Ammon's horn (tissue), 1 donor: Measurements from ENCODE around the gene SMARCAD1.
A peak's percentile ranks its signal among the peaks of the same experiment; 100 is the strongest.

ENCODE experiments used
- DNase-seq: peaks from one replicate; pipeline ENCODE4 v3.0.0-alpha.2; 2016; ENCODE audit warnings: low spot score

Gene SMARCAD1, protein sequence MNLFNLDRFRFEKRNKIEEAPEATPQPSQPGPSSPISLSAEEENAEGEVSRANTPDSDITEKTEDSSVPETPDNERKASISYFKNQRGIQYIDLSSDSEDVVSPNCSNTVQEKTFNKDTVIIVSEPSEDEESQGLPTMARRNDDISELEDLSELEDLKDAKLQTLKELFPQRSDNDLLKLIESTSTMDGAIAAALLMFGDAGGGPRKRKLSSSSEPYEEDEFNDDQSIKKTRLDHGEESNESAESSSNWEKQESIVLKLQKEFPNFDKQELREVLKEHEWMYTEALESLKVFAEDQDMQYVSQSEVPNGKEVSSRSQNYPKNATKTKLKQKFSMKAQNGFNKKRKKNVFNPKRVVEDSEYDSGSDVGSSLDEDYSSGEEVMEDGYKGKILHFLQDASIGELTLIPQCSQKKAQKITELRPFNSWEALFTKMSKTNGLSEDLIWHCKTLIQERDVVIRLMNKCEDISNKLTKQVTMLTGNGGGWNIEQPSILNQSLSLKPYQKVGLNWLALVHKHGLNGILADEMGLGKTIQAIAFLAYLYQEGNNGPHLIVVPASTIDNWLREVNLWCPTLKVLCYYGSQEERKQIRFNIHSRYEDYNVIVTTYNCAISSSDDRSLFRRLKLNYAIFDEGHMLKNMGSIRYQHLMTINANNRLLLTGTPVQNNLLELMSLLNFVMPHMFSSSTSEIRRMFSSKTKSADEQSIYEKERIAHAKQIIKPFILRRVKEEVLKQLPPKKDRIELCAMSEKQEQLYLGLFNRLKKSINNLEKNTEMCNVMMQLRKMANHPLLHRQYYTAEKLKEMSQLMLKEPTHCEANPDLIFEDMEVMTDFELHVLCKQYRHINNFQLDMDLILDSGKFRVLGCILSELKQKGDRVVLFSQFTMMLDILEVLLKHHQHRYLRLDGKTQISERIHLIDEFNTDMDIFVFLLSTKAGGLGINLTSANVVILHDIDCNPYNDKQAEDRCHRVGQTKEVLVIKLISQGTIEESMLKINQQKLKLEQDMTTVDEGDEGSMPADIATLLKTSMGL

DNA sequence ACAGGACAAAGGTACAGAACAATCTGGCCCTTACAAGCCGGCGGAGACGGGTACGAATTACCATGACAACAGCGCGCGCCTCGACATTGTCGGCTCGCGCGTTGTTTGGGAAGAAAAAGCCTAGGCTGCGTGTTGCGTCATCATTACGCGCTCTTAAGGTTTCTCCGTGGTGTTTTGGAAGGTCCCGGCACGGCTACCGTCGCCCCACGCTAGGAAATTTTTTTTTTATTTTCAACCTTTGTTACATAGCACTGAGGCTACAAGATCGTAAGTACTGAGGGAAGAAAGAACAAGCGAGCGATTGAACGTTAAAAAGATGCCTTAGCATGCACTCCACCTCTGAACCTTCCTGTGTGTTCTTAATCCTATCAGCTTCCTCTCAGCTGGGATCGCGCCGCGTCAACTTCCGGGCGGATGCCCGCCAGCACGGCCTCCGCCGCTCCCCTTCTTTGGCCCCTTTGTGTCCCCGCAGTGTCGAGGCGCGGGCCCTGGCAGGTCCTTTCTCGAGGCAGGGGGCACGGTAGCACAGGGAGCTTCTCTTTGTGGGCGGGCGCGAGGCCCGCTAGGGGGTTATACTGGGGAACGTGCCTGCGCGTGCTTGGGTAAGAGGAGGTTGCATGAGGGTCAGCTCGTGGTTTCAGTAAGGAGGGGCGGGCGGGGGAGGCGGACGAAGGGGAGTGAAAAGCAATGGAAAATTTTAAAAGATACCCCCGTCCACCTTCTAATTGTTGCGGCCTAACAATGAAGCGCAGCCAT is at the start of gene SMARCAD1:
Gene SMARCAD1, plus strand, starts transcription at position 397 of the 756 bp plus-strand sequence. CDS start 530 bp downstream, outside the sequence.
- peak; percentile 95 for DNase-seq

GRCh38 chr4:94158883-94159282 is 48.8 kb upstream of the SMARCAD1 start:
- no peak for DNase-seq

DNA sequence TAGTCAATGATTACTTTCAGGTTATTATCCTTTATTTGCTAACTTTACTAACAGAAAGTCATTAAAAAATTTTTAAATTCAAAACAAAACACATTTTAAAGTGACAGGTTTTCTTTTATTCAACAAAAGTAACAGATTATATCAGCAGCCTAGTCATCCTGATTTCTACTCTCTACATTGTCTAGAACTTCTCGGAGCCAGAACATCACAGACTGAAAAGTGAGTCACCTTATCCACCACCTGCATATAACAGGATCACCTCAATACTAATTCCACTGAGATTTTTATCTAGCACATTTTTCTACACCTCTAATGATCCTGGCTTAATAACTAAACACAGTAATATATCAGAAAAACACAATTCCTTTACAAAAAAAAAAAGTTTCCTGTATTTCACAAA is 47.9 kb upstream of the SMARCAD1 start:
- no peak for DNase-seq

- DNase-seq: no peak
These were observed 46.9 kb upstream of the SMARCAD1 start for GRCh38 chr4:94160774-94161173.

DNA sequence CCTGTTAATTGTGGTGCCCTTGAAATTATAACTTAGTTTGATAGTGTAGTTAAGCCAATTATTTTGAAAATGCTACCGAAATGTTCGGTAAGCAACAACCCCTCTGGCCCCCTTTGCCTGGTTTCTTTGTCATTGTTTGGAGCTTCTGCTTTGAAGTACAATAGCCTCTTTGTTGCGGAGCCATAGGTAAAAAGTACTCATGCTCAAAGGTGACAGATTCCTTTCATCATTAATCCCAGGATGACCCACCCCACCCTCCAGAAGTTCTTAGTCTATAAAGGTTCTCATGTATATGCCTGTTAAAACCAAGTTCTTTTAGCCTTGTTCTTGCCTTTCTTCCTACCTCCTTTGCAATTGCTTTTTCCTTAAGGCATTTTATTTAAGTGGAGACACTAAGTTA is 42.4 kb upstream of the SMARCAD1 start:
- no peak for DNase-seq

DNA sequence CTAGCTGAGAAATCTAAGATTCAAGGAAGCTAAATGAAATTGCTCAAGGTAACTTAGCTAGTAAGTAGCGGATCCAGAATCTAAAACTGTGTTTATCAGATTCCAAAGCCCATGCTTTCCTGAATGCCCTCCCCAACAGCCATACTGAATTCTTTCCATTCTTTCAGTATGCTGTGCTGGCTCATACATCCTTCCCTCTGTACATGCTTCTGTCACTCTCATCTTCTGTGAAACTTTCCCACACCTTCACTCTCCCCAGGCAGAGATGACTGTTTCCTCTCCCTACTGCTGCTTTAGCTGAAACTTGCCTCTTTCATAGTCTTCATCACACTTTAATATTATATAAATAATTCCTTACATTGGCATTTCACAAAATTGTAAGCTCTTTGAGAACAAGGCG is 39.3 kb upstream of the SMARCAD1 start:
- no peak for DNase-seq

- DNase-seq: no peak
These were observed 37.8 kb upstream of the SMARCAD1 start for GRCh38 chr4:94169803-94170372.

GRCh38 chr4:94171616-94172015 is 36.0 kb upstream of the SMARCAD1 start:
- no peak for DNase-seq

GRCh38 chr4:94175553-94176261 is 32.0 kb upstream of the SMARCAD1 start:
- no peak for DNase-seq

DNA sequence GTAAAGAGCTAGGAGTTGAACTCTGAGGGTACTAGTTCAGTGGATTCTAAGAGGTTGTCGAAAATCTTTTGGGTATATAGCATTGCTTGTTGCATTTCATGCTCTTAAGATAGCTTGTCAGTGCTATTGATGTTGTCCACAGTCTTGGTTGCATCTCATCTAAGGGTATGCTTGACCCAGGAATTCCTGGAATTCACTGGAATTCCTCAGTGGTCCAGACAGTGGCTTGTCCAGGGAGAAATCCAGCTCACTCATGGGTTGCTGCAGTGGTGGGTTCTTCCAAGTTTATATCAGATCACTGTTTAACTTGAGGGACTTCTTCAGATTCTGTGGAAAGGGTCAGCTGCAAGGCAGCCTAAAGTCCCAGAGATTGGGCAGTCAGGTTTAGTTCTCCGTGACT is 29.8 kb upstream of the SMARCAD1 start:
- no peak for DNase-seq

DNA sequence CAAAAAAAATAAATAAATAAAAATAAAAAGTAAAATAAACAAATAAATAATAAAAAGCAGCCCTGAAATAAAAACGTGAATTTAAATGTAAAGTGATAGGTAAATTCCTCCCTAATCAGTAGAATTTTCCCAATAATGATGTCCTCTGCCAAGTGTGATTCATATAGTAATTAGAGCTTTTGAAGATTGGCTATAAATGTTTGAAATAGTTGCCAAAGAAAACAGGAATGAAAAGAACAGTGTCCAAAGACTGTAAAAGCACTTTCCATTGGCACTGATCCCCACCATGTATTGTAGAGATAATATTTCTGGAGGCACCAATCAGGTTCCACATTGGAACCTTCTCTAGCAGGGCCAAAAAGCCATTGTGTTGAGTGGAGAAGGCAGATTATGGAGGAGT is 25.9 kb upstream of the SMARCAD1 start:
- no peak for DNase-seq

- no peak for DNase-seq
These were observed 4.9 kb upstream of the SMARCAD1 start for GRCh38 chr4:94202769-94203168.

DNA sequence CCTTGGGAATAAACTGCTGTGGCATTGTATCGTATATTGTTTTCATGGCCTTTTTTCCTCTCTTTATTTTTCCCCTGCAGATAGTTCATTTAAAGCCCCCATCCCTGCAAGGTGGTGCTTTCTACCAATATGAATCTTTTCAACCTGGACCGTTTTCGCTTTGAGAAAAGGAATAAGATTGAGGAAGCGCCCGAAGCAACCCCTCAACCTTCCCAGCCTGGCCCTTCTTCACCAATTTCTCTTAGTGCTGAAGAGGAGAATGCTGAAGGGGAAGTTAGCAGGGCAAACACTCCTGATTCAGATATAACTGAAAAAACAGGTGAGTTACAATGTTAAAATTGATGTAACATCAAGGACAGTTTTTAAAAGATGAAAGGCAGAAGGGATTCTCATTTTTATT is 601 bp downstream of the SMARCAD1 start:
- no peak for DNase-seq

DNA sequence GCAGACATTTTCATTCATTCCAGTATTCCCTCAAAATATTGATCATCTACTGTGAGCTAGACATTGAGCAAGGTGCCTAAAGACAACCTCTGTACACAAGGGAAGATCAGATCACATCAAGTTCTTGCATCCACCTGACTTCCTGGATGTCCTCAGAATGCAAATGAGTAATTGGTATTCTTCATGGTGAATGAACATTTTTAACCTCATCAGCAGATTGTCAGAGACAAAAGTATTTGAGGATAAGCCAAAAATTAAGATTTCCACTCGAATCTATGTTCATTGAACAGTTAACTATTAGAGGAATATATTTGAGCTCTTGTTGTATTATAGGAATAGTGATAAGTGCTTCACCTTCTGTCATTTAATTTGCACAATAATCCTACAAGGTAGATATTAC is 1.3 kb downstream of the SMARCAD1 start:
- DNase-seq: no peak

DNA sequence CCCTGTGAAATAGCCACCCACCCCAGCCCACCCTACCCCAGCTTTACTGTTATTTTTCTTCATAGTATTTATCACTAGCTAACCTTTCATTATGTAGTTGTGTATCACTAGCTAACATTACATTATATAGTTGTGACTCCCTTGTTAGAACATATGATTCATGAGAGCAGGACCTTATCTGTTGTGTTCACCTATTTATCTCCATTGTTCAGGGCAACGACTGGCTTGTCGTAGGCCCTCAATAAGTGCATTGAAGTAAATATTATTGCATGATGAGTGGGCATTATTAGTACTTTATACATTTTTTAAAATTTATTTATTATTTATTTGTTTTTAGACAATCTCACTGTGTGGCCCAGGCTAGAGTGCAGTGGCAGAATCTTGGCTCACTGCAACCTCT is 4.2 kb downstream of the SMARCAD1 start:
- DNase-seq: no peak

- no peak for DNase-seq
These were observed 7.1 kb downstream of the SMARCAD1 start for GRCh38 chr4:94214703-94215319.

GRCh38 chr4:94216394-94216793 is 8.7 kb downstream of the SMARCAD1 start:
- no peak for DNase-seq

- no peak for DNase-seq
These were observed 11.7 kb downstream of the SMARCAD1 start for GRCh38 chr4:94219402-94219801.

DNA sequence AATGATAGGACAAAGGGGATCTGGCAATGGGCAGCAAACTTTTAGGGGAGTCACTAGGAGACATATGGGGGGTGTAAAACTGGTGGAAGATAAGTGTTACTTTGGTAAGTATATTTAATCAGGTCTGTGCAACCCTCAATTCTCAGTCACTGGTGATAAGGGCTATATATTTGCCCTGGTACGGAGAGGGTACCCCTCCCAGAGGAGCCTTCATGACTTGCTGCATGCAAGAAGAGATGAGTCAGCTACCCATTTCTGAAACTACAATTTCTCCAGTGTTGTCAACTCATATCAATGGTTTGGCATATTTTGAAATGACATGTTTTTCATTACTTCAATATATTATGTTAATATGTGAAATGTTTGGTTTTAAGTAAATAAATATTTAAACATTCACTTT is 14.3 kb downstream of the SMARCAD1 start:
- no peak for DNase-seq

DNA sequence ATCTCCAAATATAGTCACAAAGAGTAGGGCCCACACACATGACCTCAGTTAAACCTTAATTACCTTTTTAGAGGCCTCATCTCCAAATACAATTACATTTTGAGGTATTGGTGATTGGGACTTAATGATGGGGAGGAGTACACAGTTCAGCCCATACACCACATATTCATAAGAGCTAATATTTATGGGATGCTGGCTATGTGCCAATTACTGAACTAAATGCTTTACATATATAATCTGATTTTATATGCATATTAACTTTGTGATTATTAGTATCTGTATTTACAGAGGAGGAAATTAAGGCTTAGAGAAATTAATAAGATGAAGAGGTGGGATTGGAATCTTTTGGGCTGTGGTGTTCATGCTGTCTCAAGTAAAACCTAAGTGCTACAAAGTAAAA is 17.8 kb downstream of the SMARCAD1 start:
- no peak for DNase-seq

- no peak for DNase-seq
These were observed 19.1 kb downstream of the SMARCAD1 start for GRCh38 chr4:94226763-94227162.
